Limb (tissue), 2 donors: ENCODE measurements around the gene FLVCR1.
"Not testable (repeated sequence)": the region's sequence is repeated elsewhere in the genome, so short reads cannot be mapped to it uniquely, and the experiment has no call there.

Experiments used
- DNase-seq, 2 donors: peaks; one replicate each; pipeline ENCODE4 v3.0.0-alpha.2; 2016; ENCODE audit errors: extremely low spot score in 2 of 2

FLVCR1 gene

GRCh38 chr1:212857992-212858460 lies at the start of gene FLVCR1:
Gene FLVCR1 (plus strand): TSS chr1:212858275. CDS start chr1:212858453, 178 bp downstream.
- peak; percentile 96 for DNase-seq

DNA sequence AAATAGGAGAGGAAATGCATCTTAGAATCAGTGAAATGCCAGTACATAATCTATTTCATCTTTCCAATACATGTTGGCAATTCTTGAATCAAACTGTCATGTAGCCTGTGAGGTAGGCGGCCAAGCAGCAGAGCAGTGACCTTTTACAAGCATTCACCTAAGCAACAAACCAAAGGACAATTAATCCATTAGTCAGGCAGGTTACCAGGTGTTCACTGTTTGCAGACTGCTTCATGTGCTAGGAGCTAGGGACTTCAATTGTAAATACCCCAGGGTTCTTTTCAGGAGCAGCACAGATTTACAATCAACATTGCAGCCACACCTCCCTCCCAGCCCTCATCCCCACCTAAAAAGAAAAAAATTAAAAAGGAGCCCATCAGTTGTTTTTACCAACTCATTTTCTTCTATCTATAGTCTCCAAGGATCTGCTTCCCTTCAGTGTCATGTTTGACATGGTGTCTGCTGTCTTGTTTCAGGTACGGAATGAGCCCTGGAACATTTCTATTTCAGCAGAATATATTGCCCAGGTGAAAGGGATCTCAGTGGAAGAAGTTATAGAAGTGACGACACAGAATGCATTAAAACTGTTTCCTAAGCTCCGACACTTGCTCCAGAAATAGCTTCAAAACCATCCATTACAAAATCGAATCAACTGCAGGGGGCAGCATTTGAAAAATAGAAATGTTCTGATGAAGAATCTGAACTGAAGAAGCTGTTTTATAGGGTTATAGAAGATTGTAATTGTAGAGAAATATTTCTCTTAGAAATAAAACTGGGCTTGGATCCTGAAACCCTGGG lies 43.3 kb upstream of the FLVCR1 start:
- DNase-seq: peak in 1 of 2 donors; percentile 34

GRCh38 chr1:212816567-212817278 lies 41.4 kb upstream of the FLVCR1 start:
- DNase-seq: no peak

DNA sequence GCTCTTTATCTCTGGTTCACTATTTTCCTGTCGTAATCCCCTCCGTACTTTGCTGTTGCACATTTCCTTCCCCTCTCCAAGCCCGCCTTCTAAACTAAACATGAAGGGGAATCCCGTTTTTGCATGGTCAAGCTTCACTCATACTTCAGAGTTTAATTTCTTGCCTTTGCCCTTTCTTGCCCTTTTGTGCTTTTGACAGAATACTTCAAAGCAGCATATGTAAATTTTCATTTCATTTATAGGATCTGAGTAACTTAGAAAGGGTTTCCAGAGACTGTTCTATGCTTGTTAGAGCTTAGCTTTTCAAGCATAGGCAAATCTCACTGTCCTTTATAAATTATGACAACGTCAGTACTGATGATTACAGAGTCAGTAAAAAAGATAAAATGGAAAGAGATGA lies 38.3 kb upstream of the FLVCR1 start:
- no peak for DNase-seq

- no peak for DNase-seq
Observed at GRCh38 chr1:212820969-212821368, 37.1 kb upstream of the FLVCR1 start.

DNA sequence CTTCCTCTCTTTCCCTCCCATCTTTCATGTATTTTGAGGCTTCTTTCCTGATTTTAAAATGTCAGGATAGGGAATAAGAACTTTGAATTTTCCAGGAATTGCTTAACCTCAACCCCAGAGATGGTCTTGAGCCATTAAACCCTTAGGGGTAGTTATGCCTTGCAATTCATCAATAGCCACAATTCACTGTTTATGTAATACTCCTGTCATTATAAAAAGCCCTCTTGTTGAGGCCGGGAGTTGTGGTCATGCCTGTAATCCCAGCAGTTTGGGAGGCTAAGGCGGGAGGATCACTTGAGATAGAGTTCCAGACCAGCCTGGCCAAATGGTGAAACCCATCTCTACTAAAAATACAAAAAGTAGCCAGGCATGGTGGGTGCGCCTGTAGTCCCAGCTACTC lies 35.1 kb upstream of the FLVCR1 start:
- DNase-seq: no peak

GRCh38 chr1:212824201-212824600 lies 33.9 kb upstream of the FLVCR1 start:
- DNase-seq: no peak

GRCh38 chr1:212825798-212826452 lies 32.1 kb upstream of the FLVCR1 start:
- no peak for DNase-seq

- DNase-seq: no peak
Observed at GRCh38 chr1:212827171-212827776, 30.8 kb upstream of the FLVCR1 start.

DNA sequence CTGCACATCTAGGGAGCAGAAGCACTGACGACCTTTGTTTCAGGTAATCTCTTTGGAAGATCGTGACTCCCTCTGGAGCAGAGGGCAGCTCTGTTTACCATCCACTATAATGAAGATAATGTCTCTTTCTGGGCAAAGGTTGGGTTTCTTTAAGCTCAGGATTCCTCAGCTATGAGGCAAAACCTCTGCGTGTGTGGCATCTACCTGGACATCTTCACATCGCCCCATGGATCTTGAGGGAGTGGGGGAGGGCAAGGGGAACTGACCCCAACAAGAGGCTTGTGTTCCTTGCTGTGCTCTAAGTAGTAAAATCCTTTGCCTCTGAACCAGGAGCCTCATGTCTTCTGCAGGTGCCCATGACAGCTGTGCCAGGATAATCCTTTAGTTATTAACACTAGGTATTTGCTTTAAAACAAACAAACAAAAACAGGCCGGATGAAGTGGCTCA lies 30.2 kb upstream of the FLVCR1 start:
- no peak for DNase-seq

DNA sequence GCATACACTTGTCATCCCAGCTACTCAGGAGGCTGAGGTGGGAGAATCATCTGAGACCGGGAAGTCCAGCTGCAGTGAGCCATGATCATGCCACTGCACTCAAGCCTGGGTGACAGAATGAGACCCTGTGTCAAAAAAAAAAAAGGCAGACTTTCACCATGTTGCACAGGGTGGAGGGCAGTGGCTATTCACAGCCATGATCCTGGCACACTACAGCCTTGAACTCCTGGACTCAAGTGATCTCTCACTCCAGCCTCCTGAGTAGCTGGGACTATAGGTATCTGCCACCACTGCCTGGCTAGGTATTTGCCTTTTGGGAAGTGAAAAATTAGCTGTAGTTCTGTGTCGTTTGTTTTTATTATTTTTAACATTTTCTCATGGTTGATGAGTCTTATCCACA lies 29.7 kb upstream of the FLVCR1 start:
- DNase-seq: no peak

DNA sequence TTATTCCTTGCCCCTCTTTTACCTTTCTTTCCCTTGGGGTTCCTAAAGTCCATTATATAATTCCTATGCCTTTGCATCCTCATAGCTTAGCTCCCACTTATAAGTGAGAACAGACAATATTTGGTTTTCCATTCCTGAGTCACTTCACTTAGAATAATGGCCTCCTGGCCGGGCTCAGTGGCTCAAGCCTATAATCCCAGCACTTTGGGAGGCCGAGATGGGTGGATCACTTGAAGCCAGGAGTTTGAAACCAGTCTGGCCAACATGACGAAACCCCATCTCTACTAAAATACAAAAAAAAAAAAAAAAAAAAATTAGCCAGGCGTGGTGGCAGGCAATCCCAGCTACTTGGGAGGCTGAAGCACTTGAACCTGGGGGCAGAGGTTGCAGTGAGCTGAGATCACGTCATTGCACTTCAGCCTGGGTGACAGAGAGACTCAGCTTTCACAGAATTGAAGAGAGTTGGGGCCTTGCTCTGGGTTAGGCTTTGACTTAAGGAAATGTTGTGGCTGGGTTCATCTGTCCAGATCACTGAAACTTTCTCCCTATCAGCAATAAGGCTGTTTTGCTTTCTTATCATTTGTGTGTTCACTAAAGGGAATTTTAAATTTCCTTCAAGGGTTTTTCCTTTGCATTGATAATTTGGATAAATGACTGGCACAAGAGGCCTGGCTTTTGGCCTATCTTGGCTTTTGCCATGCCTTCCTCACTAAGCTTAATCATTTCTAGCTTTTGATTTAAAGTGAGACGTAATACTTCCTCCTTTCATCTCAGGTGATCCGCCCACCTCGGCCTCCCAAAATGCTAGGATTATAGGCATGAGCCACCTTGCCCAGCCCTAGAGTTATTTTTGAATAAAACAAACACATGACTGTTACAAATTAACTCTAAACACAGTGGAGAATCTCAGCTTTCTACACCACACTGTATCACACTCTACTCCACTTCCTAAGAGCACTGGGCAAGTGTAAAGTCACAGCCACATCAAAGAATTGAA lies 24.6 kb upstream of the FLVCR1 start:
- DNase-seq: not testable (repeated sequence)

GRCh38 chr1:212838145-212838544 lies 19.9 kb upstream of the FLVCR1 start:
- DNase-seq: no peak

DNA sequence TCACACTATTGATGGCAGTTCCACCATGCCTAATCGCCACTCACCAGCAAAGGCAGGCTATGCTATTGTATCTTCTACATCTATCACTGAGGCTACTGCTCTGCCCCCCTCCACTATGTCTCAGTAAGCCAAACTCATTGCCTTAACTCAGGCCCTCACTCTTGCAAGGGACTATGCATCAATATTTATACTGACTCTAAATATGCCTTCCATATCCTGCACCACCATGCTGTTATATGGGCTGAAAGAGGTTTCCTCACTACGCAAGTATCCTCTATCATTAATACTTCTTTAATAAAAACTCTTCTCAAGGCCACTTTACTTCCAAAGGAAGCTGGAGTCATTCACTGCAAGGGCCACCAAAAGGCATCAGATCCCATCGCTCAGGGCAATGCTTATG lies 13.6 kb upstream of the FLVCR1 start:
- DNase-seq: not testable (repeated sequence)

GRCh38 chr1:212847549-212847948 lies 10.5 kb upstream of the FLVCR1 start, which contains the start of gene SPATA45:
Gene SPATA45 (minus strand): TSS chr1:212847649. CDS start chr1:212836149, 11,500 bp downstream.
- no peak for DNase-seq

DNA sequence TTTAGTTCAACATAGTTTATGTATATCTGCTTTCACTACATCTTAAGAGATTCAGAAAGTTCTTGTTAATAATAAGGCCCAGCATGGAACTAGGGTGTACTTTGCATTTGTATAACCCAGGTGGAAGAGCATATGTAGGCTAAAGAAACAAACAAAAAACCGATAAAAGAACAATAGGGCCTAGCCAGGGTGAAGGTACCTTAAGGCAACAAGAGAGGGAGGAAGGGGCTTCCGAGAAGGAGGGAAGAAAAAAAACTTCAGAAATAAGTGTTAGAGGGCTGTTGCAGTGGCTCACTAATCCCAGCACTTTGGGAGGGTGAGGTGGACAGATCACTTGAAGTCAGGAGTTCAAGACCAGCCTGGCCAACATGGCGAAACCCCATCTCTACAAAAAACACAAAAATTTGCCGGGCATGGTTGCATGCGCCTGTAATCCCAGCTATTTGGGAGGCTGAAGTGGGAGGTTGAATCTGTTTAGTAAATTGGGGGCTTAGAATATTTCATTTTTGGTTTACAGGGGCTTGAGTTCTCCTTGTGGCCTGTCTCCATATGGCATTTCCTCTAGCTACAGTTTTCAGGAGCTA lies 5.9 kb upstream of the FLVCR1 start:
- DNase-seq: no peak

DNA sequence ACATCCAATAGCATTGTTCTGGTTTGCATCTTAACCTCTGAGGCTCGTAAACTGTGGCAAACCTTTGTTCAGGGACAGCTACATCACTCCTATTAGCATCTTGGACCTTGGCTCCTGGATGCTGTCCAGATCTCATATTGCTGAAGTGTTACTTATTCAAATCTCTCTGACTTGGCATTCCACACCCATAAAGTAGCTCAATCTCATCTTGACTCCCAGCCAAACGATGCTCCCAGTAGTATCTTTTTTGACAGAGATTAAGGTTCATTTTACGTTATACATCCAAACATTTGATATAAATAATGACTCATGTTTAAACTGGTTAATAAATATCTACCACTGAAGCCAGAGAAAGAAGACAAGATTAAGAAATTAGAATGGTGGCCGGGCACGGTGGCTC lies 4.4 kb upstream of the FLVCR1 start:
- DNase-seq: no peak

DNA sequence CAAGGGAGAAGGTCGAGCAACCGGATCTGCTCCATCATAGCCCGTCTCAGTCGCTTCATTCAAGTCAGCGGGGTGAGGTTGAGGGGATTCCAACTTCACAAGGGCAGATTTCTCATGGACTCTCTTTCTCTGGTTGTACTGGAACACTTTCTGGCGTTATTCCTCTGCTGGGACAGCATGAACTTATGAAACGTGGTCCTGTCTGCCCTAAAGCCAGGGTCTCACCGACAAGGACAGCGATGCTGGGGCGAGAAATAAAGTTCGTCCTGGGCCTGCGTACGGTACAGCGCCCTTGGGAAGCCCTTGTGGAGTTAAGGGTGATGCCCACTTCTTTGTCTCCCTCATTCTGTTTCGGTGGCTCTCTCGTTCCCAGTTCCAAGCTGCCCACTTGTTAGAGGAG lies 1.3 kb upstream of the FLVCR1 start:
- DNase-seq: no peak

DNA sequence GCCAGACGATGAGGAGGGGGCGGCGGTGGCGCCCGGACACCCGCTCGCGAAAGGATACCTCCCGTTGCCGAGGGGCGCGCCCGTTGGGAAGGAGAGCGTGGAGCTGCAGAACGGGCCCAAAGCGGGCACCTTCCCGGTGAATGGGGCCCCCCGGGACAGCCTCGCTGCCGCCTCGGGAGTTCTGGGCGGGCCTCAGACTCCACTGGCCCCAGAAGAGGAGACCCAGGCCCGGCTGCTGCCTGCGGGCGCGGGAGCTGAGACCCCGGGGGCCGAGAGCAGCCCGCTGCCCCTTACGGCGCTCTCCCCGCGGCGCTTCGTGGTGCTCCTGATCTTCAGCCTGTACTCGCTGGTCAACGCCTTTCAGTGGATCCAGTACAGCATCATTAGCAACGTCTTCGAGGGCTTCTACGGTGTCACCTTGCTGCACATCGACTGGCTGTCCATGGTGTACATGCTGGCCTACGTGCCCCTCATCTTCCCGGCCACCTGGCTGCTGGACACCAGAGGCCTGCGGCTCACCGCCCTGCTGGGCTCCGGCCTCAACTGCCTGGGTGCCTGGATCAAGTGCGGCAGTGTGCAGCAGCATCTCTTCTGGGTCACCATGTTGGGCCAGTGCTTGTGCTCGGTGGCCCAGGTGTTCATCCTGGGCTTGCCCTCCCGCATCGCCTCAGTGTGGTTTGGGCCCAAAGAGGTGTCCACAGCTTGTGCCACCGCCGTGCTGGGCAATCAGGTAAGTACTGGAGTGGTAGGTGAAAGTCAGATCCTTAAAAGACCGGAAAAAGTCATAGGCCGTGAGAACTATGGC lies 588 bp downstream of the FLVCR1 start:
- no peak for DNase-seq
